Right forelimb (tissue), 1 donor: ENCODE data around the gene APBA2.
"Not testable (repeated sequence)": the region's sequence is repeated elsewhere in the genome, so short reads cannot be mapped to it uniquely, and the experiment has no call there.

Experiments used
- DNase-seq: peaks from one replicate; pipeline ENCODE4 v3.0.0-alpha.2; 2018

APBA2 gene

DNA sequence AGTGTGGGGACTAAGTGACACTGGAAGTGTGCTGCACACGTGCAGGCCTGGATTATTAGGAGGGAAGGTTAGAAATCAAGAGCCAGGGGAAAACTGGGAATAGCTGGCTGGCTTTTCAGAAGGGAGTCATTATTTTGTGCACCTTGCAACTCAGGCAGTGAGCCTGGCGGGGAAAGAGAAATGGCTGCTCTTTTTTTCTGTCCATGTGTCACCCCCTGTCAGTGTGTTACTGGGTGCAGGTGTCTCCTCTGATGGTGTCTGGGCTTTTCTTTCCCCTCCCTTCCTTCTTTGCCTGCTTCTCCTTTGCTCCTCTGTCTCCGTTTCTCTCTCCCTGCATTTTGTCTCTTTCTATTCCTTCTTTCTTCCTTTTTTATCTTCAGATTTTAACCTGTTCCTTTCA is 130.7 kb downstream of the APBA2 start:
- DNase-seq: no peak

DNA sequence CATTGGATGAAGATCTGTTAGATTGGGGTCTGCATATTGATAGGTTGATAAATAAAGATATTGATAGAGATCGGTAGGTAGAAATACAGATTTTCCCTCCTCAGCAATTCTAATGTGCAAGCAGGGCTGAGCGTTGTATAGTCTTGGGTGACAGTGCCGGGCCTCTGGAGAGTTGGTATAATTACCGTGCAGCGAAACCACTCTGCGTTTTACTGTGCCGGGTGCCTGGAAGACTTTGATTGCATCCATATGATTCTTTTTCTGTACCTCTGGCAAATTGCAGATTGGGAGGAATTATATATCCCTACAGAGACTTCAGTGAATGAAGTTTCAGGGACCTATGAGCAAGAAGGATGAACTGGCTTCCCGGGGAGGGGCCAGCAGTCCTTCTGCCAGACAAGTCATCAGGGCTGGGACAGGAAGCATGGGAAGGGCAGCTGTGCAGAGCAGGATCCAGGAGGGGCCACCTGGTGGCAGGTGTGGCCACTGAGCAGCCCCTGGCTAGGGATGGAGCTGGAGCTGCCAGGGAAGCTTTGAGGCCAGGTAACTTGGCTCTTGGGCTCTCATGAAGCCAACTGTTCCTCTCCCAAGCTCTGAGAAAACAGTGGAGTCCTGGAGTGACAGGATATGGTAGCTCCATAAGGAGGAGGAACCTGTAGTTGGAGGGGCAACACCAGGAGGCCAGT is 132.5 kb downstream of the APBA2 start:
- DNase-seq: no peak

DNA sequence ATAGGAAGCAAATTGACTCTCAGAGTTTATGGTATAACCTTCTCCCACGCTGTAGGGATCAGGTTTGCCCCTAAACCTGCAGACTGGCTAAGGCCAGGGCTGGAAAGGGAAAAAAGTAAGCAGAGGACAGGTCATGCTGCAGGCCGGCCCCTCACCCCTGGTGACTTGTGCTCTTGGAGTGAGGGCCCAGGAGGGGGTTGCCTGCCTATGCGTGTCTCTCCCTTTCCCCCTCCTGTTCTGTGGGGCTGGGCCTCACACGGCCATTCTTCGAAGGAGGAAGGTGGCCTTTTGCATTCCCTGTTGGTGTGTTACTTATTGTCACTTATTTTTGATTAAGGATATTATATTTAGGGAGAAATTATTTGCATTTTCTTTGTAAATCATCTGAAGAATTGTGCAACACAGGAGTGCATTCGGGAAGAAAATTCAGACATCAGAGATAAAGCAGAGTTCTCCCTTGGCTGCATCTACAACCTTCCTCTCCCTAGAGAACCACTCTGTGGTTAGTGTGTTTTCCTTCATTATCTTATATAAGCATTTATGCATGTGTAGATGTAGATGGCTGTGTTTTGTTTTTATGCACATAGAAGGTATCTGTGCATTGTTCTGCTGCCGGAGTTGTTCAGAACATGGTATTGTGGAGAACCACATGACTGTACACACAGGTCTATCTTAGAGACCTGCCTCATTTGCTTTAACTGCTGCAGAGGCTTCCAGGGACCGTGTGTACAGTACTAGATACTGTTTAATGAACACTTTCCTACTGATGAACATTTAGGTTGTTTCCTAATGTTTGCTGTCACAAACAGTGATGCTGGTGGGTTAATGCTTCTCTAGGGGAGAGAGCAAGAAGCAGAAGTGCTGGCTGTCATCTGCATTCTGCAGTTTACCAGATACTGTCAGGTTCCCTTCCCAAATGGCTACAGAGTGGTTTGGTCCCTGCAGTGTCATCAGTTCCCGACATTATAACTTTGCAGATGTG is 133.5 kb downstream of the APBA2 start:
- no peak for DNase-seq

- no peak for DNase-seq
Observed at GRCh38 chr15:29021857-29022256, 136.1 kb downstream of the APBA2 start.

- DNase-seq: no peak
Observed at GRCh38 chr15:29024662-29025061, 138.9 kb downstream of the APBA2 start.

DNA sequence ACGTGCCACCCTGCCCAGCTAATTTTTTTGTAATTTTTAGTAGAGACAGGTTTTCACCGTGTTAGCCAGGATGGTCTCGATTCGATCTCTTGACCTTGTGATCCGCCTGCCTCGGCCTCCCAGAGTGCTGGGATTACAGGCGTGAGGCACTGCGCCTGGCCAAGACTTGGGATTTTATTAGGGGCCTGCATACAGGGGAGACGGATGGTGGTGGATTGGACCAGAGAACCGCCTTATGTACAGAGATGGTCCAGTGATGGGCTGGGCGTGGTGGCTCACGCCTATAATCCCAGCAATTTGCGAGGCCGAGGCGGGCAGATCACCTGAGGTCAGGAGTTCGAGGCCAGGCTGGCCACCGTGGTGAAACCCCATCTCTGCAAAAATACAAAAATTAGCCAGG is 139.6 kb downstream of the APBA2 start:
- DNase-seq: not testable (repeated sequence)

GRCh38 chr15:29028158-29028557 is 142.4 kb downstream of the APBA2 start:
- DNase-seq: not testable (repeated sequence)

DNA sequence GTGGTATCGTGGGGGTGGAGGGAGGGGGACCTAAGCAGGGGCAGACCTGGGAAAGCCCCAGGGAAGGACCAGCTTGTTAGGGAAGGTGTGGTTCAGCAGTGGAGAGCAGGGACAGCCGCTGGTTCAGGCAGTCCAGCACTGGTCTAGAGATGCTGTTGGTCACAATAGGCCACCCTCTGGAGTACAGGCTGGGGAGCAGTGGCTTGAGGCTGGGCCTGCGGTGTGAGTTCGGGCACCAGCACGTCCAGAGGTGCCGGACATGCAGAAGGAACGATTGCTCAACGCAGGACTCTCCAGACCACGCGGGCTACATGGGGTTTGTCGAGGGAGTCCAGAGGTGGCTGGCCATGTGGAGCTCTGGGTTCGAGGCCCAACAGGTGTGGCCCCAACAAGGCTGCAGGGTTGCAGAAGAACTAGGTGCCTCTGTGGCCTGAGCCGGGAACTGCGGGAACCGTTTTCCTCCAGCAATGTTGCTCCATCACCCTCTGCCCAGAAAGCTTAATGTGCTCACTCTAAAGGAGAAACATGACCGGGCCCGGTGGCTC is 143.9 kb downstream of the APBA2 start:
- DNase-seq: no peak

- DNase-seq: no peak
Observed at GRCh38 chr15:29031502-29032228, 145.9 kb downstream of the APBA2 start.

DNA sequence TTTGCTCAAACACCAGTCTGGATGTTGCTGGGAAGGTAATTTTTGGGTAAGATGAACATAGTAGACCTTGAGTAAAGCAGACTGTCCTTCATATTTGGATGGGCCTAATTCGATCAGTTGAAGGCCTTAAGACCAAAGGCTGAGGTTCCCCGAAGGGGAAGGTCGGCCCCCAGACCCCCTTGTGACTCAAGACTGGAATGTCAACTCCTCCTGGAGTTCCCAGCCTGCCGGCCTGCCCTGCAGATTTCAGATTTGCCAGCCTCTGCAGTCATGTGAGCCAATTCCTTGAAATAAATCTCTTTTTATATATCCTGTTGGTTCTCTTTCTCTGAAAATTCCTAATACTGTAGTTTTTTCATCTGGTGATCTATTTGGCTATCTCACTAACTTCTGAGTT is 146.5 kb downstream of the APBA2 start:
- no peak for DNase-seq

- DNase-seq: no peak
Observed at GRCh38 chr15:29032751-29033150, 147.0 kb downstream of the APBA2 start.

DNA sequence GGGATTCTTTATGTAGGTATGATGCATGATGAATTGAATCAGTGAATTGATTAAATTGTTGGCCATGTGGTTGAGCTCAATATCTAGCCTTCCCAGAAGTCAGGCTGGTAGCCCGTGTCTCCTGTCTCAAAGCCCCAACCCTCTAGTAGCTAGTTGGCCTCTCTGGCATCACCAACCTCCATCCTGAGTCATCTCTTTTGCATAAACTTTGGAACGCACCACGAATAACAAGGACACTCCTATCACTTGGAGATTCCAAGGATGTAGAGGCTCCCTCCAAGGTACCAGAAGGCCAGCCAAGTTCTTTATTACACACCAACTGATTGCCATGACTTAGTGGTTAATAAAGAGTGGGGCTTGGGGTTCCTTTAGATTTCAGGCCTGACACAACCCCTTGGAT is 148.4 kb downstream of the APBA2 start:
- DNase-seq: no peak

DNA sequence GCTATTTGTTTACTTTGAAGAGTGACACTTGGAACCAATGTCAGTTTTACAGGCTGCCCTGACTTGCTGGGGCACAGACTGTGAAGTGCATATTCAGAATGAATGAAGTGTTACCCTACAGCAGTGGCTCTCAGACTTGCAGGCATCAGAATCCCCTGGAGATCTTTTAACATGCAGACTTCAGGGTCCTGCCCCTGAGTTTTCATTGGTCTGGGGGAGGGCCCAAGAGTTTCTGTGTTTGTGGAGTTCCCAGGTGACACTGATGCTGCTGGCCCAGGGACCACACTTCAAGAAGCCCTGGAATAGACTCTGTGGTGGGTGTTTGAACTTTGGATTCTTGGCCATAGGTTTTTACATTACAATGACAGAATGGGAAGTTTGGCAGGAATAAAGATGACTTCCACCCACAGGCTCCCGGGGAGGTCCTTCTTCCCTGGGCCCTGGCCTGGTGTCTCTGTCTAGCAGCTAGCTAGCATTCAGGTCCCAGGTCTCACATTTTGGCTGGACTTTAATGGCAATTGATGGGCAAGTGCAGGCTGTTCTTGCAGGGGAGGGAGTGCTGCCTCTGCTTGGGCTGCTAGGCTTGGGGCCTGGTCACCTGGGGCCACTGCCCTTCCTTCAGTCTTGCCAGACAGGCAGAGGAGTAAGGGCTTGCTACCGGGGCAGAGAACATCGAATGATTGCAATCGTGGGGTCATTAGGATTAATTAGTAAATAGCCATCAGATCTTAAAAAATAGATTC is 149.0 kb downstream of the APBA2 start:
- DNase-seq: no peak

DNA sequence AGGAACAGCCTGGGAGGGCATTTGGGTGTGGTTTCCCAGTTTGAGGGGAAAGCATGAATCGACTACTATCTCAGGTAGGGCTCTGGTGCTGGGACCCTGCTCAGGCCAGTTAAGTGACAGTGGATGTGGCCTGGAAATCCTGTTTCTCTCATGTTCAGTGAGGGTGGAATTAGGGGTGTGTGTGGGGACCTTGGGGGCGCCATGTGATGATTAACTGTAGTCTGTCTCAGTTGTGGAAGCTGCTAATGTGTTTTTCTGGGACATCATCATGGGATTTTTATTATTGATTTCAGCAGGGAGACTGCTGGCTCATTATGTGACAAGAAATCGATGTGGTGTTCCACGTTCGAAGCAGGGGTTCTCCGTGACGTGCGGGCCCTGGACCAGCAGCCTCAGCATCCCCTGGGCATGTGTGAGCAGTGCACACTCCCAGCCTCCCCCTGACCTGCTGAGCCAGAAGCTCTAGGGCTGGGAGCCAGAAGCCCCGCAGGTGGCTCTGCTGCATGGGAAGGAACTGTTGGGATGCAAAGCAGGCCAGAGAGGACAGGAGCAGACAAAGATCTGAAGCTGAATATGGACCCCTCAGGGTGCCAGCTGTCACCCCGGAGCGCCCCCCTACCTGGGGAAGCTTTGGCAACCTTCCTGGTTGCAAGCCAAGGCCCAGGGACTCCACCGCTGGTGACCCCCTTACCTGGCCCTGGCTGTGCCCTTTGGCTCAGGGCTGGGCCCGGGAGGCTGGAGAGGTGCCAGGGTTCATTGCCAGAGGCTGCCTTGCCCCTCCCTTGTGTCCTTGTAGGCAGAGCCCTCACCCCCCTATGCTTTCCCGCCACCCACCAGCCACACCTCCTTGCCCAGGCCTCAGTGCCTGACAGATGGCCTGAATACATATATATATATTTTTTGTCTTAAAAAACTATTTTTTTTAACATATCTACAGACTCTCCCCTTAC is 149.8 kb downstream of the APBA2 start:
- DNase-seq: no peak

- DNase-seq: no peak
Observed at GRCh38 chr15:29037997-29038705, 152.4 kb downstream of the APBA2 start.

DNA sequence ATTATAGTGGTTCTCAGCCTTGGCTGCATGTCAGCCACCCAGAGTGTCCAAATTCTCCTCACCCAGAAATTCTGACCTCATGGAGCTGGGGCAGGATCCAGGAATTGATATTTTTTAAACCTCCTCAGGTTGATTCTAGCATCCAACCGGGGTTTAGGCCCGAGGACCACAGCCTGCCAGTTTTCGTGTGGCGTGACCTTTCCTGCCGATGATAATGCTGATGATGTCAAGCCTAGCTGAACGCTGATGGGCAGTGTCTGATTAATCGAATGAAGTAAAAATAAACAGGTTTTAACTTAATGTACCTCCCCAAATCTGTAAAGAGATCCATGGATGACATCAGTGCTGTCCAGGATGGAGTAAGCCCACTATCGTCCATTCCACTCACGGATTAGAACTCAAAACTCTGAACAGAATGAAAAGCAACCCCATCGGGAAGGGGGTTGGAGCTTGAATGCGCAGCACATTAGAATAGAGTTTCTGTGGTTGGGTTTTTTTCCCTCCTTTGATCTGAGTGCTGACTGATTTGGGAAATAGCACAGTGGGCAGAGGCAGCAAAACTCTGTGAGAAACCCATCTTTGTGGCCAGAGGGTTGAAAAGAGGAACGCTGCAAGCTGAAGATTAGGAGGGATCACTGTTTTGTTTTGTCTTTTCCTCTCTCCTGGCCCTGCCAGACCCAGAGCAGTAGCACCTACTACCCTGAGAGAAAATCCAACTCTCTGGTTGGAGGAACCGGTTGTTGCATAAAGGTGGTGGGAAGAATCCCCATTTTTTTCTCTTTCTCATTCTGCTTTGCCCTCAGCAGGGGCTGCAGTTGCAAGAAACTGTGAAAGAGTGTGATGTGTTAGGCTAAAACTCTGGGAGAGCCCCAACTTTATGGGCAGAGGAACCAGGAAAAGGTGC is 153.9 kb downstream of the APBA2 start:
- DNase-seq: no peak

- peak; percentile 72 for DNase-seq
Observed at GRCh38 chr15:29040370-29040751, 154.6 kb downstream of the APBA2 start.

- no peak for DNase-seq
Observed at GRCh38 chr15:29043736-29044502, 158.1 kb downstream of the APBA2 start.

DNA sequence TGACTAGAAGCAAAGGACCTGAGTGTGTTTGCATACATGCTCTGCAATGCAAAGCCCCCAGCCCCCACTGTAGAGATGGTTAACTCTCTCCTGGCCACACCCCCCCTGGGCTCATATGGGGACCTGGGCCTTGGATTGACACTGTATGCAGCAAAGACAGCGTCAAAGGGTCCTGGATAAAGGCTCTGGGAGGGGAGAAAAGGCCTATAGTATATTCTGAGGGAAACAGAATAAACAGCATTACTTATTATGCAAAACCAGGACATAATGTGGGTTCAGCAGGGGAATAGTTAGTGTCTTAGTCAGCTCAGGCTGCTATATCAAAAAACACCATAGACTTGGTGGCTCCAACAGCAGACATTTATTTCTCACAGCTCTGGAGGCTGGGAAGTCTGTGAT is 158.7 kb downstream of the APBA2 start:
- DNase-seq: no peak
